HL-60/S4 treated with retinoic acid at 250 ng/mL for 4 days and 3 days (cell line): Measurements from ENCODE around the gene PHLPP1.
"Not testable (repeated sequence)": the region's sequence is repeated elsewhere in the genome, so short reads cannot be mapped to it uniquely, and the experiment has no call there.

Experiments used
- in situ Hi-C: fragments of 300-500 bp; cut with MboI; formaldehyde crosslinking; loops from 2 replicates; pipeline ENCODE4 v1.7.0; 2022; ENCODE audit warnings: low sequenced_read_pairs

The PHLPP1 gene

GRCh38 chr18:62807396-62807795 lies 92.1 kb downstream of the PHLPP1 start:
- in situ Hi-C loops, result no loop called here

DNA sequence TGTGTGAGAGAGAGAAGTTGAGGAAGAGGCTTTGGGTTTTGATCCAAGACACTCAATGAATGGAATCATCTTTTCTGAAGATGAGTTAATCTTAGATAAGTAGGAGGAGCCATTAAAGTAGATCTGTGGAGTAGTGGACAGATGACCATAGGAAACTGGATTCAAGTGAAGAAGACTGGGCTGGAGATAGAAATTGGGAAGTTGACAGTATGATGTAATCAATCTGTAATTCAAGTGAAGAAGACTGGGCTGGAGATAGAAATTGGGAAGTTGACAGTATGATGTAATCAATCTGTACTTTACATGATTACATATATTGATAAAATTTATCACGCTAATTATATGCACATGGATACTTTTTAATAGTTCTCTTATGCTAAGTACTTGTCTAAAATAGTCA lies 92.8 kb downstream of the PHLPP1 start:
- in situ Hi-C loops, result no loop called here

DNA sequence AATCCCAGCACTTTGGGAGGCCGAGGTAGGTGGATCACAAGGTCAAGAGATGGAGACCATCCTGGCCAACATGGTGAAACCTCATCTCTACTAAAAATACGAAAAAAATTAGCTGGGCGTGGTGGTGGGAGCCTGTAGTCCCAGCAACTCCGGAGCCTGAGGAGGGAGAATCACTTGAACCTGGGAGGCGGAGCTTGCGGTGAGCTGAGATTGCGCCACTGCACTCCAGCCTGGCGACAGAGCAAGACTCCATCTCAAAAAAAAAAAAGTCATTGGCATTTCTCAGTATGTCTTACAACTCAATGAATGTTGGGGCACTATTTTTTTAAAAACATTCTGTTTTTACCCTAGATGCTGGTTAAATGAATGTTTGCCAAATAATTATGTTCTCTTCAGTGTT lies 94.1 kb downstream of the PHLPP1 start:
- in situ Hi-C loops, result not testable (repeated sequence)

GRCh38 chr18:62809900-62810299 lies 94.6 kb downstream of the PHLPP1 start:
- in situ Hi-C loops, result no loop called here

GRCh38 chr18:62810682-62811081 lies 95.3 kb downstream of the PHLPP1 start:
- in situ Hi-C loops, result no loop called here

- in situ Hi-C loops, result no loop called here
These were observed 96.3 kb downstream of the PHLPP1 start for GRCh38 chr18:62811674-62812073.

DNA sequence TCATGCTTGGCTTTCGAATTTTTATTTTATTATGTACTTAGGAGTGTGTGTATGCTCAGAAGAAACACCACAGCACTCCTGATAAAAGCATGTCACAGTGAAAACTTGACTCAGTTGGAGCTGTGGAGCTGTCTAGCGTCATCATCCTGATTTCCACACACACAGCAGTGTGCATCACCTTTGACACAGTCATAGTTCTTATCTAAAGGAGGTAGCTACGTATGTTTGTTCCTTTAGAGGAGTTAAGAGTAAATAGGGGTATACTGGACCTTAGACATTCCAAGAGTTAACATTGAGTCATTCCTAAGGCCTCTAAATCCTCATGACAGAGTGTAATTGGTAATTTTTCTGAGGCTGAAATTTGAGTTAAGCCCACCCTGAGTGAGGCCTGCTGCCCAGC lies 96.9 kb downstream of the PHLPP1 start:
- in situ Hi-C loops, result no loop called here

DNA sequence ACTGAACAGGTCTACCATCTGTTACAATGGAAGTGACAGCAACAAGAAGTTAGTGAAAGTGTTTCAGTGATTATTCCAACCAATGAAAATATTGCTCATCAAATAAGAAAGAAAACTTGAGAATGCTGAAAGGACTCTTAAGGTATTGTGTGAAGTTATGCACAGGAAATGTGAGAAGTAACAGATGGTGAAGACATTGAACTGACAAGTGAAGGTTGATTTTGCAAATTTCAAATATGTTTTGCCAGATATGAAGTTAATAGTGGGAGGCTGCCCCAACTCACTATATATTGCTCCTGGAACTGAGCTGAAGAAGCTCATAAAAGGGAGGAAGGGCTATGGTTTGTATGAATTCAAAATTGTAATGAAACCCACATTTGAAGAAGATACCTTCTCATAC lies 97.5 kb downstream of the PHLPP1 start:
- in situ Hi-C loops, result no loop called here

- in situ Hi-C loops, result no loop called here
These were observed 98.9 kb downstream of the PHLPP1 start for GRCh38 chr18:62814132-62814759.

DNA sequence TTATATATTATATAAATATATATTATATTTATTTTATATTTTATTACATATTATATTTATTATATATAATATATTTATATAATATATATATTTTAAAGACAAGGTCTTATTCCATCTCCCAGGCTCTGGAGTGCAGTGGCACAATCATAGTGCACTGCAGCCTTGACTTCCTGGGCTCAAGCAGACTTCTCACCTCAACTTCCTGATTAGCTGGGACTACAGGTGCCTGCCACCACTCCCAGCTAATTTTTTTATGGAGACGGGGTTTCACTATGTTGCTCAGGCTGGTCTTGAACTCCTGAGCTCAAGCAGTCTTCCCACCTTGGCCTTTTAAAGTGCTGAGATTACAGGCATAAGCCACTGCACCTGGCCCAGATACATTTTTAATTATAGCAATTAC lies 110.0 kb downstream of the PHLPP1 start:
- in situ Hi-C loops, result no loop called here

GRCh38 chr18:62827397-62827796 lies 112.1 kb downstream of the PHLPP1 start:
- in situ Hi-C loops, result no loop called here

DNA sequence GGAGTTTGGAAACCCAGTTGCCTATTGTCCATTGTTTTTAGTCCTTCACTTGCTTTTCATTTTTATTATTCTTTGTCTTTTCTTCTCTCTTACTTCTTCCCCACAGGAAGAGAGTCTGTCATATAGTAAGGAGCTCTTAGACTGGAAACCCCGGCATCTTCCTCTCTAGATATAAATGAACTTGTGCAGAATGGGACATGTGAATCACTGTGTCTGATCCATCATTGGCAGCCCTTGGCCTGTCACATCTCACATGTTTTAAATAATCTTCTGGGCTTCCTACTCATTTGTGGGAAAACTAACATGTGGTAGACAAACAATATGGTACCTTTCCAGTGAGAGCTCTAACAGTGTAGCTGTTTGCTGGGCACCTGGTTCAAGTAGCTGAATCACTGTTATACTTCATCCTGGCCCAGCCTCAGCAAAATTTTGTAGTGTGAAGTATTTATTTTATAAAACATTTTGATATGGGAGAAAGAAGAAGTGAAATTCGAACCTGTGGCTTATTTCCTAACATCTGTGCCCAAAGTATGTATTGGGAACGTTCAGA lies 112.8 kb downstream of the PHLPP1 start:
- in situ Hi-C loops, result no loop called here

- in situ Hi-C loops, result no loop called here
These were observed 113.5 kb downstream of the PHLPP1 start for GRCh38 chr18:62828852-62829251.

- in situ Hi-C loops, result no loop called here
These were observed 114.6 kb downstream of the PHLPP1 start for GRCh38 chr18:62829936-62830335.

DNA sequence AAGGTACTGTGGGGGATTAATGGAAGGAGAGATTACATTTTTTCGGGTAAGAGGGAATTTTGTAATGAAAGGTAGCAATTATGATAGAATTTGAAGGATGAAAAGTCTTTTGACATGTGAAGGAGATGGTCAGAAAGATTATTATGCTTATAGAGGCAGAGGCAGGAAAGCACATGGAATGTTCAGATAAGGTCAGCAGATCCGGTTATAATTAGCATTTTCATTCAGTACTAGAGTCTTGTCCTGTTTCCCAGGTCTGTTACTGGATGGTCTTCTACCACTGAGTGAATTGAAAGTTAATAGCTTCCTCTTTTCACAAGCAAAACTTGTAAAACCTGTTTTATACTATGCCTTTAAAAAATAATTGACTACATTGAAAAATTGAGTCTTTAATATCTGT lies 116.9 kb downstream of the PHLPP1 start:
- in situ Hi-C loops, result no loop called here

DNA sequence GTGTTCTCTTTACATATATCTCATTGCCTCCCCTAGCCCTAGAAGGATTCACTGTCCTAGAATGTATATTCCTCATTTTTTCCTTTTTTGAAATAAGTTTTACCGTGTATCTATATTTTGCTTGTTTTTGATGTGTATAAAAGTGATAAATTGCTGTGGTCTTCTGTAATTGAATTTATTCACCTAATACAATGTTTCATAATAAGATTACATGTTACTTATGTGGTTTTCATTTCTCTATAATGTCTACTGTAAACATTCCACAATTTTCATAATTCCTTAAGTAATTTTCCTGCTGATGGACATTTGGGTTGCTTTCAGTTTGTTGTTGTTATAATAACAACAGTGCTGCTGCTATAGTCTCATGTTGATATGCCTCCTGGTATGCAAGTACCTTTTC lies 118.2 kb downstream of the PHLPP1 start:
- in situ Hi-C loops, result no loop called here

- in situ Hi-C loops, result no loop called here
These were observed 119.4 kb downstream of the PHLPP1 start for GRCh38 chr18:62834715-62835114.

DNA sequence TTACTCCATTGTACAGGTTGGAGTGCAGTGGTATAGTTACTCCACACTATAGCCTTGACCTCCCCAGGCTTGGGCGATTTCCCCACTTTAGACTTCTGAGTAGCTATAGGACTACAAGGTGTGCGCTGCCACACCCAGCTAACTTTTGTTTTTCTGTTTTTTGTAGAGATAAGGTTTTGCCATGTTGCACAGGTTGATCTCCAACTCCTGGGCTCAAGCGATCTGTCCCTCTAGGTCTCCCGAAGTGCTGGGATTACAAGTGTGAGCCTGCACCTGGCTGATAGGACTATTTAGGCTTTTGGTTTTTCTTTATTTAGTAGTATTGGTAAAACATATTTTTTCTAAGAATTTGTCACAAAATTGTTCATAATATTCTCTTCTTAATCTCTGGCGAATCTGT lies 121.7 kb downstream of the PHLPP1 start:
- in situ Hi-C loops, result no loop called here

- in situ Hi-C loops, result no loop called here
These were observed 123.2 kb downstream of the PHLPP1 start for GRCh38 chr18:62838475-62839098.

GRCh38 chr18:62839874-62840713 lies 124.8 kb downstream of the PHLPP1 start:
- in situ Hi-C loops, result no loop called here

GRCh38 chr18:62841405-62841804 lies 126.1 kb downstream of the PHLPP1 start:
- in situ Hi-C loops, result no loop called here

DNA sequence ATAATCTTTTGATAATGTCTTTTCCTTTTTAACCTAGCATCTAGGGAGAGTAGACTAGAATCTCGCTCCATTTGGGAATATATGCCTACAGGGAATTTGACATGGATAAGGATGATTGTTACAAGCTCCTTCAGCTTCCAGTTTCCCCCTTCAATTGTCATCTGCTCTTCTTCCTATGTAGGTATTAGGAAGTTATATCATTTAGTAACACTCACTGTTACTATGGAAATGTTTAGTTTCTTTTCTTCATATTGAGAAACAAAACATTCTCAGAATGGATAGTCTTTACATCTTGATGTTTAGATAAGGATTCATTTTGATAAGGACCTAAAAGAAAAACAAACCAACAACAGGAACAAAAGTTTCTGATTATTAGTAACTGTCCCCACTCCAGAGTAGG lies 127.6 kb downstream of the PHLPP1 start:
- in situ Hi-C loops, result no loop called here
